ENCODE results near the gene RENBP. TPM values are rescaled to one million over a fixed set of nuclear protein-coding genes. Genes with fewer than 3 reads are reported as not detected.

The RENBP gene
- total RNA-seq, 1 experiment from 2014 or later = 7.1 TPM

DNA sequence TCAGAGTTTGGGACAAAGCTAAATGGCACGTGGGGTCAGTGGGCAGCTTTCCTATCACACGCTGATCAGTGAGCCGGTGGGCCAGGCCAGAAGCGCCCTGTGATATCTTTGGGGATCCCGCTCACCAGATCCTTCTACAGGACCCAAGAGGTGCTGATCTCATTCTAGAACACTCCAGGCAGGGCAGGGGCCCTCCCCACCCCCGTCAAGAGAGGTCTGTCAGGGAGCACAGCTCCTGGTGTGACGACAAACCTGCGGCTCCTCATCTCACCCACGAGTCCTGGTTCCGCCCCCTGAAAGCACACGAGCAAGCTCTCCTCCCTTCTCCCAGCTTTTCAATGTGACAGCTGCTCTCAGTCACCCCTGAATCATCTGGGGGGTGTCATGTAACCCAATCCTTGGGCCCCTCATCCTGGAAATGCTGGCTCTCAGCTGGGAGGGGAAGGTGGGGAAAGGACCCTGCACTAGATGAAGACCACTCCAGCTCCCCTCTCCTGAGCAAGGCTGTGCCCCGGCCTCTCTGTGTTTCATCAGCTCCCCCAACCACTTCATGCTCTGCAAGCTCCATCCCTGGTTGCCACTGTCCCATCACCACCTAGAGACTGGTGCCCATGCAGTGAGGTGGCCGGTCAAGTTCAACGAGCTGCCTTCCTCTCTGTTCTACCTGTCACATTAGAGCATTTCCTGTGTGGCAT, 22.5 kb upstream of the RENBP start:
- Histone ChIP-seq H3K23ac (ENCODE audit: insufficient read length, low read depth, low read length) (no peak overlapping the region), H2BK5ac (ENCODE audit: insufficient read length, low read length) (no peak overlapping the region), H2BK120ac (ENCODE audit: low read depth, low read length, poor library complexity, severe bottlenecking) (no peak overlapping the region), H3K4me2 (ENCODE audit: insufficient read depth, insufficient read length, low read length) (no peak overlapping the region), H3K27ac (ENCODE audit: insufficient read length, low read depth, low read length) (no peak overlapping the region), H4K8ac (replicated peaks; ENCODE audit: insufficient read length, low read depth, low read length) (no peak overlapping the region), H3K56ac (ENCODE audit: insufficient read length, low read depth, low read length) (no peak overlapping the region), H3K79me2 (ENCODE audit: insufficient read depth, low read length) (peaks cover 50% of the 10 kb centered on the region; the same call in 1 of the 2 replicates), H2AK5ac (ENCODE audit: insufficient read length, low read length) (no peak overlapping the region), H2BK15ac (ENCODE audit: low read depth, low read length) (no peak overlapping the region), H3K23me2 (ENCODE audit: insufficient read length, low read depth, low read length, poor library complexity, severe bottlenecking) (peaks cover 13% of the 10 kb centered on the region), H4K91ac (ENCODE audit: insufficient read length, low read depth, low read length) (no peak overlapping the region), H3K27me3 (ENCODE audit: insufficient read depth, low read length) (no peaks in the 10 kb centered on the region), H3T11ph (ENCODE audit: low read length) (no peak overlapping the region), H3K4me1 (ENCODE audit: insufficient read depth, low read length) (peaks cover 4% of the 10 kb centered on the region; the same call in 1 of the 2 replicates), H4K20me1 (ENCODE audit: control insufficient read depth, insufficient read depth, insufficient read length) (no peaks in the 10 kb centered on the region), H3K14ac (ENCODE audit: insufficient read depth, low read length) (no peak overlapping the region; the same call in 1 of the 2 replicates), H3K79me1 (ENCODE audit: insufficient read depth, low read depth, low read length, poor library complexity, severe bottlenecking) (peaks cover 5% of the 10 kb centered on the region), H2BK20ac (ENCODE audit: low read depth, low read length, poor library complexity, severe bottlenecking) (no peak overlapping the region), H2AFZ (ENCODE audit: low read length) (no peak overlapping the region), H2BK12ac (ENCODE audit: insufficient read length, low read depth, low read length) (no peak overlapping the region), H4K5ac (ENCODE audit: insufficient read length, low read depth, low read length) (no peak overlapping the region), H3K9ac (ENCODE audit: extremely low read depth, insufficient read length, low read length) (no peak overlapping the region), H3K4ac (ENCODE audit: low read depth, low read length) (no peak overlapping the region), H3K9me3 (ENCODE audit: control insufficient read depth, low read depth, low read length) (no peaks in the 10 kb centered on the region), H3K18ac (ENCODE audit: insufficient read length, low read depth, low read length) (no peak overlapping the region)
- H3K4me3 Mint-ChIP-seq = peak overlapping the region; percentile 100; a peak in 4 of 5 replicates
- H3K4me1 Mint-ChIP-seq = peaks cover 29 to 38% of the 10 kb centered on the region in 2 experiments
- TF ChIP-seq, protein P1, sequence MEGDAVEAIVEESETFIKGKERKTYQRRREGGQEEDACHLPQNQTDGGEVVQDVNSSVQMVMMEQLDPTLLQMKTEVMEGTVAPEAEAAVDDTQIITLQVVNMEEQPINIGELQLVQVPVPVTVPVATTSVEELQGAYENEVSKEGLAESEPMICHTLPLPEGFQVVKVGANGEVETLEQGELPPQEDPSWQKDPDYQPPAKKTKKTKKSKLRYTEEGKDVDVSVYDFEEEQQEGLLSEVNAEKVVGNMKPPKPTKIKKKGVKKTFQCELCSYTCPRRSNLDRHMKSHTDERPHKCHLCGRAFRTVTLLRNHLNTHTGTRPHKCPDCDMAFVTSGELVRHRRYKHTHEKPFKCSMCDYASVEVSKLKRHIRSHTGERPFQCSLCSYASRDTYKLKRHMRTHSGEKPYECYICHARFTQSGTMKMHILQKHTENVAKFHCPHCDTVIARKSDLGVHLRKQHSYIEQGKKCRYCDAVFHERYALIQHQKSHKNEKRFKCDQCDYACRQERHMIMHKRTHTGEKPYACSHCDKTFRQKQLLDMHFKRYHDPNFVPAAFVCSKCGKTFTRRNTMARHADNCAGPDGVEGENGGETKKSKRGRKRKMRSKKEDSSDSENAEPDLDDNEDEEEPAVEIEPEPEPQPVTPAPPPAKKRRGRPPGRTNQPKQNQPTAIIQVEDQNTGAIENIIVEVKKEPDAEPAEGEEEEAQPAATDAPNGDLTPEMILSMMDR (conservative IDR thresholded peaks at IDR 0.05) = no peak
- DNase-seq = no peak
- peak overlapping the region; percentile 18 to 90 (median 38); a peak in 5 of 7 replicates for H3K27ac Mint-ChIP-seq
- no CpG with 5 or more reads among the region's 14 CpGs for WGBS (ENCODE audit: extremely low coverage, insufficient read length, low lambda C conversion rate)
- H3K9me3 Mint-ChIP-seq = peaks cover 0 to 5% of the 10 kb centered on the region in 2 experiments; a peak in 2 of 5 replicates
- H3K36me3 Mint-ChIP-seq (ENCODE audit: insufficient read depth in 1 of 3, low read depth in 3 of 3) = peaks cover 28 to 55% (median 36%) of the 10 kb centered on the region in 3 experiments
- peaks cover 1% of the 10 kb centered on the region; the same call in 1 of the 2 replicates for H3K27me3 Mint-ChIP-seq (ENCODE audit: low read depth)
